ENCODE measurements around the gene CHP2.

DNA sequence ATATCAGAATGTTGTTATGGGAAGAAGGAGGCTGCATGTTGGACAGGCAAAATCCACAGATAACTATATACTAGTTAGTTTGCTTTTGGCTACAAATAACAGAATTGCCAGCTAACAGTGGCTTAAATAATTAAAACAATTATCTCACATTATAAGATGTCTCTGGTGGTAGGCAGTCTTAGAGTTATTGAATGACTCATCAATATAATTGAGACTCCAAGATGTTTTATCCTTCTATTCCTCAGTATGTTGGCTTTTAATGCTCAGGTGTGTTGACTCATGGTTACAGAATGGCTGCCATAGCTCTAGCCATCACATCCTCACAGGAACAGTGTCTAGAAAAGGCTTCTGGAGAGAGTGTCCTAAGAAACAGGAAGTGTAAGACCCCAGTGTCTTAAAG is 11.1 kb downstream of the CHP2 start:
- TF ChIP-seq GTF2I (CRISPR knock-in tag; conservative IDR thresholded peaks at IDR 0.05) (no peak), ZNF138 (CRISPR knock-in tag; conservative IDR thresholded peaks at IDR 0.05) (no peak), TEAD4 (CRISPR knock-in tag; IDR thresholded peaks at IDR 0.05) (no peak), ATF2 (CRISPR knock-in tag; IDR thresholded peaks at IDR 0.05; ENCODE audit: borderline replicate concordance, low read depth) (no peak), CTCF (IDR thresholded peaks at IDR 0.05) (no peak), EMX1 (CRISPR knock-in tag; IDR thresholded peaks at IDR 0.05) (no peak), NR2C2 (CRISPR knock-in tag; IDR thresholded peaks at IDR 0.05) (no peak), ZNF121 (CRISPR knock-in tag; IDR thresholded peaks at IDR 0.05) (no peak), IRF2 (CRISPR knock-in tag; IDR thresholded peaks at IDR 0.05; ENCODE audit: borderline replicate concordance, low read depth) (no peak), NR1H2 (CRISPR knock-in tag; IDR thresholded peaks at IDR 0.05) (no peak)
- TF ChIP-seq, protein P1, sequence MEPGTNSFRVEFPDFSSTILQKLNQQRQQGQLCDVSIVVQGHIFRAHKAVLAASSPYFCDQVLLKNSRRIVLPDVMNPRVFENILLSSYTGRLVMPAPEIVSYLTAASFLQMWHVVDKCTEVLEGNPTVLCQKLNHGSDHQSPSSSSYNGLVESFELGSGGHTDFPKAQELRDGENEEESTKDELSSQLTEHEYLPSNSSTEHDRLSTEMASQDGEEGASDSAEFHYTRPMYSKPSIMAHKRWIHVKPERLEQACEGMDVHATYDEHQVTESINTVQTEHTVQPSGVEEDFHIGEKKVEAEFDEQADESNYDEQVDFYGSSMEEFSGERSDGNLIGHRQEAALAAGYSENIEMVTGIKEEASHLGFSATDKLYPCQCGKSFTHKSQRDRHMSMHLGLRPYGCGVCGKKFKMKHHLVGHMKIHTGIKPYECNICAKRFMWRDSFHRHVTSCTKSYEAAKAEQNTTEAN (CRISPR knock-in tag; IDR thresholded peaks at IDR 0.05): no peak
- TF ChIP-seq, protein P2, sequence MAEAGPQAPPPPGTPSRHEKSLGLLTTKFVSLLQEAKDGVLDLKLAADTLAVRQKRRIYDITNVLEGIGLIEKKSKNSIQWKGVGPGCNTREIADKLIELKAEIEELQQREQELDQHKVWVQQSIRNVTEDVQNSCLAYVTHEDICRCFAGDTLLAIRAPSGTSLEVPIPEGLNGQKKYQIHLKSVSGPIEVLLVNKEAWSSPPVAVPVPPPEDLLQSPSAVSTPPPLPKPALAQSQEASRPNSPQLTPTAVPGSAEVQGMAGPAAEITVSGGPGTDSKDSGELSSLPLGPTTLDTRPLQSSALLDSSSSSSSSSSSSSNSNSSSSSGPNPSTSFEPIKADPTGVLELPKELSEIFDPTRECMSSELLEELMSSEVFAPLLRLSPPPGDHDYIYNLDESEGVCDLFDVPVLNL (CRISPR knock-in tag; IDR thresholded peaks at IDR 0.05; ENCODE audit: borderline replicate concordance, low read depth): no peak
- TF ChIP-seq, protein P3, sequence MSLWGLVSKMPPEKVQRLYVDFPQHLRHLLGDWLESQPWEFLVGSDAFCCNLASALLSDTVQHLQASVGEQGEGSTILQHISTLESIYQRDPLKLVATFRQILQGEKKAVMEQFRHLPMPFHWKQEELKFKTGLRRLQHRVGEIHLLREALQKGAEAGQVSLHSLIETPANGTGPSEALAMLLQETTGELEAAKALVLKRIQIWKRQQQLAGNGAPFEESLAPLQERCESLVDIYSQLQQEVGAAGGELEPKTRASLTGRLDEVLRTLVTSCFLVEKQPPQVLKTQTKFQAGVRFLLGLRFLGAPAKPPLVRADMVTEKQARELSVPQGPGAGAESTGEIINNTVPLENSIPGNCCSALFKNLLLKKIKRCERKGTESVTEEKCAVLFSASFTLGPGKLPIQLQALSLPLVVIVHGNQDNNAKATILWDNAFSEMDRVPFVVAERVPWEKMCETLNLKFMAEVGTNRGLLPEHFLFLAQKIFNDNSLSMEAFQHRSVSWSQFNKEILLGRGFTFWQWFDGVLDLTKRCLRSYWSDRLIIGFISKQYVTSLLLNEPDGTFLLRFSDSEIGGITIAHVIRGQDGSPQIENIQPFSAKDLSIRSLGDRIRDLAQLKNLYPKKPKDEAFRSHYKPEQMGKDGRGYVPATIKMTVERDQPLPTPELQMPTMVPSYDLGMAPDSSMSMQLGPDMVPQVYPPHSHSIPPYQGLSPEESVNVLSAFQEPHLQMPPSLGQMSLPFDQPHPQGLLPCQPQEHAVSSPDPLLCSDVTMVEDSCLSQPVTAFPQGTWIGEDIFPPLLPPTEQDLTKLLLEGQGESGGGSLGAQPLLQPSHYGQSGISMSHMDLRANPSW (CRISPR knock-in tag; conservative IDR thresholded peaks at IDR 0.05; ENCODE audit: low read depth): no peak
